HG02571 (cell line): ENCODE data around the gene PI4KB.
"Not testable (repeated sequence)": the region's sequence is repeated elsewhere in the genome, so short reads cannot be mapped to it uniquely, and the experiment has no call there.

Experiments used
- ATAC-seq: cut with Tn5 transposase; IDR thresholded peaks from one replicate; pipeline ENCODE4 v1.9.1; 2021; ENCODE audit warnings: mild to moderate bottlenecking, moderate library complexity; ENCODE audit not compliant: unreplicated experiment

The PI4KB gene

DNA sequence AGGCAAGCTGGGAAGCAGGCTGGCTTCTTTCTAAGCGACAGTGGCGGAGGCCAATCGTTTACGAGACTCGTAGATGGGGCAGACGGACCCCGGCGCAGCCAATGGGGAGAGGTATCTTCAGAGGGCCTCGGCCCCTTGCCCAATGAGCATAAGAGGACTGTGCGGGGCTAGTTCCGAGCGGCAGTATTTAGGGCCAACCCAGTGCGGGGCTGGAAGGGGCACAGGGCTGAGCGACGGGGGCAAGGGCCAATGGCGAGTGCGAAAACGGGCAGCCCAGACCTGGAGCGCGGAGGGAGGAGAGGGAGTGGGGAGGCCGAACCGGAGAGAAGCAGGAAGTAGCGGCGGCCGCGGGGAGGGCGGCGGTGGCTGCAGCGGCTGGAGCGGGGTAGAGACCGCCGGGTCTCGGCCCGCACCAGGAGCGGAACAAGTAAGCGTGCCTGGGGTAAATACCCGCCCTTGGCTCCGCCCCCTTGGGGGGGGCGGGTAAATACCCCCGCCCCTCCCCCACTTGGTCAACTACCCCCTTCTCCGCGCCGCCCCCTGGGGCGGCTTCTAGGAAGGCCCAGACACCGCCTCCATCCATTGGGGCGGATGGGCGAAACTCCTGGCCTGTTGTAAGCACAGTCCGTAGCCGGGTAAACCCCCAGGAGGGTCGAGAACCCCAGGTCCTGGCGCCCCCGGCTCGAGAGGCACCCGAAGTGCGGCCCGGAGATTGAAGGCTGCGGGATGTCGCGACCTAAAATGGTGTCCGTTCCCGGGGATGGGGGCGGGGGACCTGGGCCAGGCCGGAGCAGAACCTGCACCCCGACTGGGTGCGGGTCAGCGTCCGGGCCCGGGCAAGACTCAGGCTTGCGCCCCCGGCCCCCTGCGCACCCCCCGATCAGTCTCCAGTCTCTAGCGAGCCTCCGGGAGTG lies 45.0 kb downstream of the PI4KB start, which contains the start of gene ZNF687:
Gene ZNF687, plus strand, starts transcription at position 331 of the 914 bp plus-strand sequence. CDS start 3,993 bp downstream, outside the sequence.
- peak; percentile 87 for ATAC-seq

GRCh38 chr1:151281225-151281968 lies 45.8 kb downstream of the PI4KB start:
- peak; percentile 41 for ATAC-seq

- ATAC-seq = no peak
Measured at GRCh38 chr1:151277249-151277648, 50.0 kb downstream of the PI4KB start.

DNA sequence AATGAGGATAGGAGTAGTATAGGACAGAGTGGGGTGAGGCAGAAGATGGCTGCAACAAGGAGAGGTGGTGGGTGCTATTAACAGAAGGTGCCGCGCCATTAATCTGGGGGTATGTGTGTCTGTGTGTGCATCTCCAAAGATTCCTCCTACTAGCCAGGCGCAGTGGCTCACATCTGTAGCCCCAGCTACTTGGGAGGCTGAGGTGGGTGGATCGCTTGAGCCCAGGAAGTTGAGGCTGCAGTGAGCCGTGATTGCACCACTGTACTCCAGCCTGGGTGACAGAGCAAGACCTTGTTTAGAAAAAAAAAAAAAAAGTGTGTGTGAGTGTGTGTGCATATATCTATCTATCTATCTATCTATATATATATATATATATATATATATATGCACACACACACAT lies 51.9 kb downstream of the PI4KB start:
- ATAC-seq = not testable (repeated sequence)

DNA sequence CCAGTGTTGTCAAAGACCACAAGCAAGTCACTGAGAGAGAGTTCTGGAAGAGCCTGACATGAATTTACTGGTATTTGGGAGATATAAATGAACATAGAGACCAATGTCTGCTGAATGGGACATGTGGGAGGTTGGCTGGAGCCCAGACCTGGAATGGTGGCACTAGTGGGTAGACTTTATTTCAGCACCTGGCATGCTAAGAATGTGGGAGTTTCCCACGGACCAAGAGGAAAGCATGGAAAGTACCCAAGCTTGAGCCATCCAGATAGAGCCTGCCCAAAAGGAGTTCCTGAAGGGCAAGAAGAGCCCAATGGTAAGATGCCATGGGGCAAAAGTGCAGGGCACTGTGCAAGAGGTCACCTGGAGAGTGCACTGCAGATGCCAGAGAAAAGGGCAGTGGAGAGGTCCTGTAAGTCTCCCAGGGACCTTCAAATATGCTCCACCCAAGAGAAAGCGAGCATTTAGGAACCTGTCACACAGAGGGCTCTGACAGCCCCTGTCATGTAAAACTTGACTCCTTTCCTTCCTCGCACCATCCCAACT lies 53.2 kb downstream of the PI4KB start:
- no peak for ATAC-seq

GRCh38 chr1:151267760-151268159 lies 59.5 kb downstream of the PI4KB start:
- ATAC-seq = no peak

DNA sequence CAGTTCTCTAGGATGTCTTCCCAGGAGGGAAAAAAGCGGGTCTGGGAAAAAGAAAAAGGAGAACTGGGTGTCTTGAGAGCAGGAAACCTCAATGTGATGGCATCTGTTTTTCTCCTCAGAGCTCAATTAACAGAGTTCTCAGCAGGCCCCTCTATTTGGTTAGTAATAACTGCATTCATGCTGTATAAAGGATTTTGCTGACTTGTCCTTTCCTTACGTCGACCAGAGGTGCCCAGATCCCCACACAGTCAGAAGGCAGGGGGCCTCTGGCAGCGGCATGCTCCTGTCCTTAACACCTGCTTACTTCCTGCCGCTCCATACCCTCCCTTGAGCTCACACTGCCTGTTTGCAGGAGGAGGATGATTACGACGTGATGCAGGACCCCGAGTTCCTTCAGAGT lies 60.4 kb downstream of the PI4KB start:
- ATAC-seq = no peak

DNA sequence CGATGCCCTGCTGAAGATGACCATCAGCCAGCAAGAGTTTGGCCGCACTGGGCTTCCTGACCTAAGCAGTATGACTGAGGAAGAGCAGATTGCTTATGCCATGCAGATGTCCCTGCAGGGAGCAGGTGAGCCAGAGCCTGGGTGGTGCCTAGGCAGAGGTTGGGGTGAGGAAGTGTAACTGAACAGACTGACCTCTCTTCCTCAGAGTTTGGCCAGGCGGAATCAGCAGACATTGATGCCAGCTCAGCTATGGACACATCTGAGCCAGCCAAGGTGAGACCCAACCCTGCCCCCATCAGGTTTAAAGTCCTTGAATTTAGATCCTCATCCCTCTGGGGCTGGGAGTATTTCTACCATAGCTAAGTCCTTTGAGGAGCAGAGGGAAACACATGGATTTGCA lies 60.9 kb downstream of the PI4KB start:
- ATAC-seq = no peak

DNA sequence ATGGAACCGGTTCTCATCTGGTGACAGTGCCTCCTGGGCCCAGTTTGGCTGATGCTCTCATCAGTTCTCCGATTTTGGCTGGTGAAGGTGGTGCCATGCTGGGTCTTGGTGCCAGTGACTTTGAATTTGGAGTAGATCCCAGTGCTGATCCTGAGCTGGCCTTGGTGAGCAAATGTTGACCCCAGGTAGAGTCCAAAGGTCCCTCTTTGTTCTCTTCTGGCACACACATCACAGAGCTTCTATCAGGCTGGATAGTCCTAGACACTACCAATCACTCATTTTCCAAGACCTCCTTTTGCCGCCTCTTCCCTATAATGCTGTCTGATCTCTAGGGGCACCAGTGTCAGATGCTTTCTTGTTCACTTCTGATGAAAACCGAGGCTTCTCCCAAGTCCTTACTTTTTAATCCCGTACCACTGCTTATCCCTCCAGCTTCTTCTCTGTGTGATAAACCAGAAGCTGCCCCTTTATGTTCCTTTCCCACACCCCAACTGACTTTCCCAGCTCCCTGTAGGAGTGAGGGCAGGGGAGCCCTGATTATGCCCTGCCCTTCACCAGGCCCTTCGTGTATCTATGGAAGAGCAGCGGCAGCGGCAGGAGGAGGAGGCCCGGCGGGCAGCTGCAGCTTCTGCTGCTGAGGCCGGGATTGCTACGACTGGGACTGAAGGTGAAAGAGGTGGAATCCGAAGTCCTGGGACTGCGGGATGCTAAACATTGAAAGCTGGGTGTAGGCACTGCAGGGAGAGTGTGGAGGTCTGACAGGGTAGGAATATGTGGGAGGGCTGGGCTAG lies 61.6 kb downstream of the PI4KB start:
- ATAC-seq = no peak

DNA sequence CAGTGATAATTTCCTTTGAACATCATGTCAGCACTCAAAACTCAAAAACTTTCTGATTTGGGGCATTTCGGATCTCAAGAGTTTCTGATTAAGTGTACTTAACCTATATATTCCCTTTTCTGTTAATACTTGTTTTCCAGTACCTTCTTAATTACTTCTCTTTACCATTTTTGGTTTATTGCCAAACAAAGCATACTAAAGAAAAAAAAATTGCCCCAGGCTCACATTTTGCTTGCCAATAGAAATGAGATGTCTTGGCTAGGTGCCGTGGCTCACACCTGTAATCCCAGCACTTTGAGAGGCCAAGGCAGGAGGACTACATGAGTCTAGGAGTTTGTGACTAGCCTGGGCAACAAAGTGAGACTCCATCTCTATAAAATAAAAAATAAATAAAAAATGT lies 67.9 kb downstream of the PI4KB start:
- no peak for ATAC-seq

DNA sequence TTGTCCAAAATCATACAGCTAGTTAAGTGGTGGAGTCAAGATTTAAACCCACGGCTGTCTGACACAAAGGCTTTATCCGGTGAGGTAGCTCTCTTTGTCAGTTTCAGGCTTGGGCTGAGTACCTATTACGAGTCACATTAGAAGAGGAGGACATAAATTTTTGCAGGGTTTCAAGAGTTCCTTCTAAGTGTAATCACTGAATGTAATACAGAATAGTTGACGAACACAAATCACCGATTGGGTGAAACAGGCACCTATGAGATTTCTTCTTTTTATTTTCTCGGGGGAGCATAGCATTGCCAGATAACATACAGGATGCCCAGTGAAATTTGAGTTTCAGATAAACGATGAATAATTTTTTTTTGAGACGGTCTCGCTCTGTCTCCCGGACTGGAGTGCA lies 71.8 kb downstream of the PI4KB start:
- ATAC-seq = no peak

GRCh38 chr1:151254217-151255213 lies 72.7 kb downstream of the PI4KB start, which contains the start of gene PSMD4:
Gene PSMD4, plus strand, starts transcription at chr1:151254734. Its CDS starts 49 bp downstream, at chr1:151254783.
- peak; percentile 92 for ATAC-seq

- ATAC-seq = no peak
Measured at GRCh38 chr1:151251656-151252470, 75.4 kb downstream of the PI4KB start.

DNA sequence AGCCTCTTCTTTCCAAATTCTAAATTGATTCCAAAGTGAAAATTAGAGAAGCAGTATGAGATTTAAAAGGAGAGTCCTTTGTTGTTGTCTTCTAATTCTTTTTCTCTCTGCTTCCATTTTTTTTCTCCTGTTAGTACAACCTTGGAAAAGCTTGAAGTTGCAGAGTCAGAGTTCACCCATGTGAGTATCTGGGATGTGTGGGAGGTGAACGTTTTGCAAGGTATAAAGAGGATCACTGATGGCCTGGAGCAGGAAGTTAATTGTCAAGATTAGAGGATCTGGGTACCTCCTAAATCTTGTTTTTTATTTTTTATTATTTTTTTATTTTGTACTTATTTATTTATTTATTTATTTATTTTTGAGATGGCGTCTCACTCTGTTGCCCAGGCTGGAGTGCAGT lies 80.4 kb downstream of the PI4KB start:
- ATAC-seq = no peak

GRCh38 chr1:151243683-151244216 lies 83.5 kb downstream of the PI4KB start:
- no peak for ATAC-seq

GRCh38 chr1:151242442-151242841 lies 84.8 kb downstream of the PI4KB start:
- no peak for ATAC-seq
